HCT116 (cell line): Measurements from ENCODE around the gene RAB3C. TPM values are rescaled to one million over a fixed set of nuclear protein-coding genes. Genes with fewer than 3 reads are reported as not detected.

Experiments used
- ATAC-seq: fragments of 200-7000 bp; cut with Tn5 transposase; 2 replicates; pipeline ENCODE4 v1.9.1; 2020; ENCODE audit warnings: mild to moderate bottlenecking, moderate library complexity
- BruUV-seq: library from RNA; stranded (reverse); fragments of 400-500 nt; replicated peaks from 2 replicates; lab custom pipeline; 2021; lab: Mats Ljungman, UMichigan
- CTCF ChIA-PET: fragments of 300-600 bp; sonication (Branson Sonifier 250); formaldehyde crosslinking; loops from one replicate; lab custom pipeline; 2021; ENCODE audit warnings: antibody characterized with exemption; lab: Charles Lee
- POLR2A ChIA-PET: fragments of 300-600, 350-600 bp; sonication (Branson Sonifier 250); formaldehyde crosslinking; loops from one replicate; lab custom pipeline; 2021; ENCODE audit warnings: antibody characterized with exemption; lab: Charles Lee
- RAD21 ChIA-PET, 2 experiments: fragments of 300-600 bp; sonication (Branson Sonifier 250); formaldehyde crosslinking; loops; one replicate each; lab custom pipeline; 2023; ENCODE audit warnings: low total read pairs in 2 of 2; ENCODE audit not compliant: uncharacterized antibody in 2 of 2, unreplicated experiment in 2 of 2, low non-redundant PET in 1 of 2; lab: Charles Lee
- DNase-seq: peaks from one replicate; pipeline ENCODE4 v3.0.0-alpha.2; 2010; ENCODE audit warnings: low read depth, low spot score
- H2AFZ ChIP-seq: fragments of 200-600 bp; shearing (Covaris generic), sonication (generic); 2 replicates; pipeline ENCODE4 v1.6.1; 2017; ENCODE audit warnings: low read depth, mixed run types, mixed read lengths, antibody characterized with exemption, low read length; ENCODE audit not compliant: poor library complexity, severe bottlenecking
- H3K27ac ChIP-seq: 2 replicates; pipeline ENCODE4 v1.5.1; 2012; ENCODE audit warnings: low read depth, low read length
- H3K27me3 ChIP-seq: fragments of 200-600 bp; sonication (generic); 2 replicates; pipeline ENCODE4 v1.6.1; 2016; ENCODE audit warnings: mixed run types, low read length, mixed read lengths; ENCODE audit not compliant: insufficient read depth
- H3K36me3 ChIP-seq, 2 experiments: fragments of 200-500 bp in 1 of 2; fragments of 200-600 bp in 1 of 2; sonication (Bioruptor generic) in 1 of 2; sonication (generic) in 1 of 2; 2 replicates each; pipeline versions ENCODE4 v1.5.1 to v1.6.1; 2014 to 2016; ENCODE audit warnings: low read length in 2 of 2, inconsistent platforms in 1 of 2, mixed read lengths in 1 of 2, mixed run types in 1 of 2; ENCODE audit not compliant: insufficient read depth in 2 of 2, control insufficient read depth in 1 of 2
- H3K4me1 ChIP-seq, 2 experiments: fragments of 200-600 bp in 1 of 2; sonication (generic) in 1 of 2; 2 replicates each; pipeline versions ENCODE4 v1.5.1 to v1.6.1; 2012 to 2017; ENCODE audit warnings: low read length in 2 of 2, inconsistent platforms in 1 of 2, mild to moderate bottlenecking in 1 of 2, mixed read lengths in 1 of 2, mixed run types in 1 of 2, moderate library complexity in 1 of 2; ENCODE audit not compliant: insufficient read depth in 2 of 2, control insufficient read depth in 1 of 2
- H3K4me2 ChIP-seq: fragments of 200-600 bp; sonication (generic); 2 replicates; pipeline ENCODE4 v1.6.1; 2017; ENCODE audit warnings: mixed run types, low read length, mixed read lengths
- H3K4me3 ChIP-seq, 2 experiments: fragments of 200-600 bp in 1 of 2; sonication (generic) in 1 of 2; replicated peaks in 1 of 2; 2 replicates each; pipeline ENCODE4 v1.5.1; 2011 to 2016; ENCODE audit warnings: low read length in 2 of 2, control low read depth in 1 of 2, low read depth in 1 of 2, mild to moderate bottlenecking in 1 of 2, mixed read lengths in 1 of 2, mixed run types in 1 of 2
- H3K79me2 ChIP-seq: fragments of 200-600 bp; sonication (generic); 2 replicates; pipeline ENCODE4 v1.6.1; 2017; ENCODE audit warnings: mild to moderate bottlenecking, mixed run types, low read length, moderate library complexity, mixed read lengths; ENCODE audit not compliant: insufficient read depth
- H3K9ac ChIP-seq: fragments of 200-600 bp; sonication (generic); 2 replicates; pipeline ENCODE4 v1.6.1; 2016; ENCODE audit warnings: low read length, mixed read lengths
- H3K9me2 ChIP-seq: fragments of 200-600 bp; sonication (generic), shearing (Covaris generic); 2 replicates; pipeline ENCODE4 v1.6.1; 2017; ENCODE audit warnings: mixed run types, mild to moderate bottlenecking, moderate library complexity; ENCODE audit not compliant: insufficient read depth
- H3K9me3 ChIP-seq, 2 experiments: fragments of 200-500 bp in 1 of 2; fragments of 200-600 bp in 1 of 2; sonication (Bioruptor generic) in 1 of 2; sonication (generic) in 1 of 2; 2 replicates each; pipeline ENCODE4 v1.6.1; 2014 to 2017; ENCODE audit warnings: low read length in 2 of 2, mixed read lengths in 2 of 2, inconsistent platforms in 1 of 2, low read depth in 1 of 2, mild to moderate bottlenecking in 1 of 2, mixed run types in 1 of 2, moderate library complexity in 1 of 2; ENCODE audit not compliant: control insufficient read depth in 1 of 2, insufficient read depth in 1 of 2
- H4K20me1 ChIP-seq: fragments of 200-600 bp; sonication (generic), shearing (Covaris generic); 2 replicates; pipeline ENCODE4 v1.6.1; 2017; ENCODE audit warnings: mixed run types, mild to moderate bottlenecking, moderate library complexity; ENCODE audit not compliant: insufficient read depth
- CEBPB ChIP-seq: IDR thresholded peaks from 2 replicates; pipeline ENCODE4 v1.6.1; 2012; ENCODE audit warnings: low read depth
- CTCF ChIP-seq, 3 experiments: fragments of 200-600 bp in 1 of 3; sonication (generic) in 1 of 3; IDR thresholded peaks in 2 of 3; conservative IDR thresholded peaks in 1 of 3; 2 replicates each; pipeline ENCODE4 v1.5.1; 2012 to 2017; ENCODE audit warnings: low read depth in 2 of 3, low read length in 2 of 3, antibody characterized with exemption in 1 of 3, borderline replicate concordance in 1 of 3, control low read depth in 1 of 3, mild to moderate bottlenecking in 1 of 3, mixed read lengths in 1 of 3, mixed run types in 1 of 3, moderate library complexity in 1 of 3; ENCODE audit not compliant: insufficient read depth in 1 of 3
- EZH2 ChIP-seq: fragments of 200-600 bp; sonication (generic); IDR thresholded peaks from 2 replicates; pipeline ENCODE4 v1.6.1; 2017; ENCODE audit warnings: antibody characterized with exemption, mixed run types
- JUND ChIP-seq: IDR thresholded peaks from 2 replicates; pipeline ENCODE4 v1.6.1; 2012
- POLR2A ChIP-seq: IDR thresholded peaks from 2 replicates; pipeline ENCODE4 v1.7.0; 2011; ENCODE audit warnings: borderline replicate concordance; ENCODE audit not compliant: insufficient read depth, insufficient read length; ENCODE audit errors: extremely low read depth
- RAD21 ChIP-seq: IDR thresholded peaks from 2 replicates; pipeline ENCODE4 v1.6.1; 2012; ENCODE audit warnings: low read depth, mild to moderate bottlenecking
- SIN3A ChIP-seq: IDR thresholded peaks from 2 replicates; pipeline ENCODE4 v1.6.1; 2012; ENCODE audit warnings: low read depth
- SP1 ChIP-seq: IDR thresholded peaks from 2 replicates; pipeline ENCODE4 v1.6.1; 2012; ENCODE audit warnings: low read depth
- SRF ChIP-seq: IDR thresholded peaks from 2 replicates; pipeline ENCODE4 v1.6.1; 2012; ENCODE audit warnings: low read depth
- TCF7L2 ChIP-seq: IDR thresholded peaks from 2 replicates; pipeline ENCODE4 v1.7.0; 2011; ENCODE audit warnings: borderline replicate concordance, inconsistent platforms; ENCODE audit not compliant: insufficient read depth, insufficient read length; ENCODE audit errors: extremely low read depth
- ZNF274 ChIP-seq: fragments of 200-500 bp; sonication (Bioruptor generic); IDR thresholded peaks from 2 replicates; pipeline ENCODE4 v1.6.1; 2014; ENCODE audit warnings: mild to moderate bottlenecking, low read depth, low read length, inconsistent platforms
- intact Hi-C: fragments of 100-400 bp; cut with micrococcal nuclease; formaldehyde crosslinking; loops from 2 replicates; pipeline ENCODE4 v1.10.0; 2022
- total RNA-seq: library from RNA; stranded (reverse); gene quantifications from one replicate; pipeline ENCODE4 v1.2.1, GENCODE V29; 2021; ENCODE audit not compliant: unreplicated experiment
- TF ChIP-seq, protein P1 (sequence below): IDR thresholded peaks from 2 replicates; pipeline ENCODE4 v1.6.1; 2012

RAB3C gene
- total RNA-seq, 1 experiment from 2014 or later: not detected

GRCh38 chr5:58724992-58725391 is 142.1 kb downstream of the RAB3C start:
- intact Hi-C loops: no loop called here
- POLR2A ChIA-PET: no interaction called here

More at GRCh38 chr5:58724992-58725391, 142.1 kb downstream of the RAB3C start:
- H3K4me1 ChIP-seq: no peaks in the 10 kb centered on the region
- no peaks in the 10 kb centered on the region for H3K79me2 ChIP-seq
- H3K36me3 ChIP-seq: no peaks in the 10 kb centered on the region
- ATAC-seq (no peak), DNase-seq (no peak)
- H3K9ac ChIP-seq: no peak overlapping the region
- ChIA-PET CTCF (no interaction called here), RAD21 (no interaction called here)
- TF ChIP-seq SIN3A (no peak), TCF7L2 (no peak), SRF (no peak), RAD21 (no peak), SP1 (no peak), JUND (no peak), ZNF274 (no peak), EZH2 (no peak), POLR2A (no peak), CEBPB (no peak), CTCF (IDR thresholded peaks at IDR 0.05 in 2 of 3, conservative IDR thresholded peaks at IDR 0.05 in 1 of 3; ENCODE audit: borderline replicate concordance in 1 of 3, insufficient read depth in 1 of 3, low read depth in 2 of 3, low read length in 2 of 3) (no peak)
- TF ChIP-seq, protein P1, sequence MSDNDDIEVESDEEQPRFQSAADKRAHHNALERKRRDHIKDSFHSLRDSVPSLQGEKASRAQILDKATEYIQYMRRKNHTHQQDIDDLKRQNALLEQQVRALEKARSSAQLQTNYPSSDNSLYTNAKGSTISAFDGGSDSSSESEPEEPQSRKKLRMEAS: no peak
- no peak overlapping the region for H3K4me2 ChIP-seq
- BruUV-seq: no TSS peak
- no peak overlapping the region for H3K27ac ChIP-seq
- no peaks in the 10 kb centered on the region for H3K9me2 ChIP-seq
- H4K20me1 ChIP-seq: no peaks in the 10 kb centered on the region
- H3K4me3 ChIP-seq: no peak overlapping the region
- peaks cover 22% of the 10 kb centered on the region for H3K27me3 ChIP-seq
- no peak overlapping the region for H2AFZ ChIP-seq
- H3K9me3 ChIP-seq: no peaks in the 10 kb centered on the region
